Muscle layer of duodenum (tissue), 2 donors: Measurements from ENCODE around the gene LIMK2.

ENCODE experiments used
- H3K27ac ChIP-seq: one replicate; pipeline ENCODE4 v1.7.0; 2013; ENCODE audit warnings: mild to moderate bottlenecking, low read length
- H3K27me3 ChIP-seq: one replicate; pipeline ENCODE4 v1.7.0; 2013; ENCODE audit warnings: low read depth, mild to moderate bottlenecking, control low read depth, low read length
- H3K36me3 ChIP-seq, 2 donors: one replicate each; pipeline ENCODE4 v1.7.0; 2013; ENCODE audit warnings: low read length in 2 of 2, control low read depth in 1 of 2, mild to moderate bottlenecking in 1 of 2; ENCODE audit not compliant: insufficient read depth in 2 of 2, control insufficient read depth in 1 of 2
- H3K4me1 ChIP-seq, 2 donors: one replicate each; pipeline ENCODE4 v1.7.0; 2013; ENCODE audit warnings: low read length in 2 of 2, mild to moderate bottlenecking in 2 of 2, control low read depth in 1 of 2, moderate library complexity in 1 of 2; ENCODE audit not compliant: insufficient read depth in 2 of 2, control insufficient read depth in 1 of 2
- H3K4me3 ChIP-seq, 2 donors: one replicate each; pipeline ENCODE4 v1.7.0; 2013; ENCODE audit warnings: low read length in 2 of 2, low read depth in 1 of 2, mild to moderate bottlenecking in 1 of 2
- H3K9me3 ChIP-seq, 2 donors: one replicate each; pipeline ENCODE4 v1.7.0; 2013; ENCODE audit warnings: low read length in 2 of 2, control low read depth in 1 of 2, mild to moderate bottlenecking in 1 of 2; ENCODE audit not compliant: control insufficient read depth in 1 of 2
- donor health status: healthy.

LIMK2 gene

GRCh38 chr22:31262312-31263133, 50.4 kb downstream of the LIMK2 start:
- Histone ChIP-seq H3K36me3 (peaks cover 59 to 65% of the 10 kb centered on the region in 2 donors), H3K4me1 (no peaks in the 10 kb centered on the region), H3K27me3 (no peaks in the 10 kb centered on the region), H3K27ac (no peak overlapping the region), H3K4me3 (no peak overlapping the region), H3K9me3 (no peaks in the 10 kb centered on the region)

GRCh38 chr22:31263896-31264640, 52.0 kb downstream of the LIMK2 start:
- Histone ChIP-seq H3K9me3 (no peaks in the 10 kb centered on the region), H3K27ac (no peak overlapping the region), H3K27me3 (no peaks in the 10 kb centered on the region), H3K36me3 (peaks cover 63 to 68% of the 10 kb centered on the region in 2 donors), H3K4me1 (no peaks in the 10 kb centered on the region), H3K4me3 (no peak overlapping the region)

- no peak overlapping the region for H3K27ac ChIP-seq
- no peak overlapping the region for H3K4me3 ChIP-seq
- no peaks in the 10 kb centered on the region for H3K27me3 ChIP-seq
- H3K36me3 ChIP-seq, result peaks cover 52 to 60% of the 10 kb centered on the region in 2 donors
- no peaks in the 10 kb centered on the region for H3K4me1 ChIP-seq
- no peaks in the 10 kb centered on the region for H3K9me3 ChIP-seq
These were observed 56.2 kb downstream of the LIMK2 start for GRCh38 chr22:31268281-31268680.

GRCh38 chr22:31269892-31270579, 57.9 kb downstream of the LIMK2 start:
- Histone ChIP-seq H3K36me3 (peaks cover 57 to 63% of the 10 kb centered on the region in 2 donors), H3K4me1 (no peaks in the 10 kb centered on the region), H3K27me3 (no peaks in the 10 kb centered on the region), H3K9me3 (no peaks in the 10 kb centered on the region), H3K4me3 (no peak overlapping the region), H3K27ac (no peak overlapping the region)

GRCh38 chr22:31271026-31271425, 58.9 kb downstream of the LIMK2 start:
- Histone ChIP-seq H3K27ac (no peak overlapping the region), H3K36me3 (peaks cover 60 to 61% of the 10 kb centered on the region in 2 donors), H3K4me3 (no peak overlapping the region), H3K9me3 (no peaks in the 10 kb centered on the region), H3K27me3 (no peaks in the 10 kb centered on the region), H3K4me1 (no peaks in the 10 kb centered on the region)

GRCh38 chr22:31271485-31271884, 59.4 kb downstream of the LIMK2 start:
- peaks cover 55 to 57% of the 10 kb centered on the region in 2 donors for H3K36me3 ChIP-seq
- no peak overlapping the region for H3K4me3 ChIP-seq
- no peaks in the 10 kb centered on the region for H3K9me3 ChIP-seq
- no peaks in the 10 kb centered on the region for H3K27me3 ChIP-seq
- no peaks in the 10 kb centered on the region for H3K4me1 ChIP-seq
- H3K27ac ChIP-seq, result no peak overlapping the region

- peaks cover 47 to 49% of the 10 kb centered on the region in 2 donors for H3K36me3 ChIP-seq
- no peak overlapping the region for H3K27ac ChIP-seq
- no peaks in the 10 kb centered on the region for H3K4me1 ChIP-seq
- no peak overlapping the region for H3K4me3 ChIP-seq
- H3K27me3 ChIP-seq, result no peaks in the 10 kb centered on the region
- H3K9me3 ChIP-seq, result no peaks in the 10 kb centered on the region
These were observed 60.7 kb downstream of the LIMK2 start for GRCh38 chr22:31272522-31273446.

- Histone ChIP-seq H3K9me3 (no peaks in the 10 kb centered on the region), H3K36me3 (peaks cover 50 to 51% of the 10 kb centered on the region in 2 donors), H3K4me1 (no peaks in the 10 kb centered on the region), H3K27ac (no peak overlapping the region), H3K27me3 (no peaks in the 10 kb centered on the region), H3K4me3 (no peak overlapping the region)
These were observed 61.9 kb downstream of the LIMK2 start for GRCh38 chr22:31274017-31274416.

- Histone ChIP-seq H3K36me3 (peaks cover 47 to 50% of the 10 kb centered on the region in 2 donors), H3K4me1 (no peaks in the 10 kb centered on the region), H3K27ac (no peak overlapping the region), H3K9me3 (no peaks in the 10 kb centered on the region), H3K27me3 (no peaks in the 10 kb centered on the region), H3K4me3 (no peak overlapping the region)
These were observed 62.9 kb downstream of the LIMK2 start for GRCh38 chr22:31275018-31275417.

- Histone ChIP-seq H3K4me3 (no peak overlapping the region), H3K27me3 (no peaks in the 10 kb centered on the region), H3K4me1 (no peaks in the 10 kb centered on the region), H3K27ac (no peak overlapping the region), H3K36me3 (peaks cover 52 to 54% of the 10 kb centered on the region in 2 donors), H3K9me3 (no peaks in the 10 kb centered on the region)
These were observed 63.5 kb downstream of the LIMK2 start for GRCh38 chr22:31275576-31275975.
